GM21786 (cell line): ENCODE measurements around the gene CDK5R1.
"Not testable (repeated sequence)": the region's sequence is repeated elsewhere in the genome, so short reads cannot be mapped to it uniquely, and the experiment has no call there.

Experiments used
- ATAC-seq: cut with Tn5 transposase; IDR thresholded peaks from one replicate; pipeline ENCODE4 v1.9.1; 2021; ENCODE audit not compliant: unreplicated experiment

Gene CDK5R1

DNA sequence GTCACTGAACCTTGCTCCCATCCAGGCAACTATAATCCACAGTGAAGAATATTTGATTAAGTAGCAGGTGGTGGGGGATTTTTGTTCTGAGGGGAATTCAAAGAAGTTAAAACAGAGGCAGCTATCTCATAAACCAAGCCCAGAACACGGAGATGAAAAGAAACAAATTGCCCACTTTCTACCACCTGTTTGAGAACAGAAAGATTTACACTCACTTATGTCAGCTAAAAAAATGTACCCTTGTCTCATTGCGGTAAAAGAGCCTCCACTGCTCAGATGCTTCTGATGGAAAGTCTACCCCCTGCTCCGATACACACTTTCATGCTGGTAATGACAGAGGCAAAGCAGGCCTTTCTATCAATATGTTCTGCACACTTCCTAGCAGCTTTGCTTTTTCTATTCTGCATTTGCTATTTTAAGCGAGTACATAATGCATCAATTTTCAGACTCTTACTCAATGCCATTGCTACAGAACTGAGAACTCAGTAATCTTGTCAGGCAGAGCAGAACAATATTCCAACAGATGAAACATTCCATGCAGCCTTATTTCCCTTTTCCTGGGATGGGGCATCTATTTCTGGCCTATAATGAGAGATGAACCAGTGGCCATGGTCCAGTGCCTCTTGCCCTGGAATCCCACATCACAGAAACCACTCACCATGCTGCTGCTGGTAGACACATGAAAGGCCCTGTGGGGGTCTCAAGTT, 29.0 kb downstream of the CDK5R1 start:
- peak; percentile 31 for ATAC-seq

DNA sequence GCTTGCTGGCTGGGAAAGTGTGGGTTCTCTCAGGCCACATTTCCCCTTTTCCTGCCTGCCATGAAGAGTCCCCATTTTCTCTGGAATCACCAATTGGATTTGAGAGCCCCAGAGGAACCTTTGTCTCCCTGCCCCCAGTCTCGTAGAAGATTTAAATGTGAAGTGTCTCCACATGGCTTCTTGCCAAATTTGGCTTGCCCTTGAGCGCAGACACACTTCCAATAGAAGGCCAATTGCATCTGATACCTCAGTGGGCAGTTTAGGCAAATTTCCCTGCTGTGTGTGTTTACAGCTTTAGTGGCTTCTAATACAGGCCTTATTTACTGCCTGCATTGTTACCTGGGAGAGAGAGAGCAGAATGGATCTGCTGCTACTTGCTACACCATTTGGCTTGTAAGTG, 29.7 kb downstream of the CDK5R1 start:
- no peak for ATAC-seq

DNA sequence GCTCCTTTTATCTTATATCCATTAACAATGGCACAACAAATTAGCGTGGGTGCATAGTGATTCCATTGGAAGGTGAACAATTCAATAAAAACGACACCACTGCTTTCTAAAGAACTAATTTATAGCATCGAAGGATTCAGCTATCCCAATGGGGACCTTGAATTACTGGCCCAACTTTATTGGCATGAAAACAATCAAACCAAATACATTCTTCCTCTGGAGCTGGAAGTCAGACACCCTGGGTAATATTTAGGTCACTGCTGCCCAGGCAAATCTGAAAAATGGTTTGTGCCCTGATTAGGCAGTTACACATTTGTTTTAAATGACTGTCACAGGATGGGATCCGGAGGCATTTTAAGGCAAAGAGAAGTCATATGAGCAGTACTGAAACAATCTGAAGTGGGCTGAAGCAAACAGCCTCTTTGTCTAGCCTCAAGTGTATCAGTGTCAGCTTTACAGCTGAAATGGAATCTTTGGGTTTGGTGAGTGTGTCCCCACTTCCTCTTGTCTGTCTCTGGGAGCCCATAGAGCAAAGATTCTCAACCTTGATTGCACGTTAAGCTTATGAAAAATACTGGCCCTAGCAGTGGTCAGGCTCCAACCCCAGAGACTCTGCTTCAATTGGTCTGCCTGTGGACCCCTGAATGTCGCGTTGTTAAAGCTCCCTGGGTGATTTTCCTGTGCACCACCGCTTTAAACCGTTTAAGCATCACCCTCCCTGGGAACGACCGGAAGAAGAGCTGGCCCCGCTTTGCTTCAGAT, 30.3 kb downstream of the CDK5R1 start:
- no peak for ATAC-seq

DNA sequence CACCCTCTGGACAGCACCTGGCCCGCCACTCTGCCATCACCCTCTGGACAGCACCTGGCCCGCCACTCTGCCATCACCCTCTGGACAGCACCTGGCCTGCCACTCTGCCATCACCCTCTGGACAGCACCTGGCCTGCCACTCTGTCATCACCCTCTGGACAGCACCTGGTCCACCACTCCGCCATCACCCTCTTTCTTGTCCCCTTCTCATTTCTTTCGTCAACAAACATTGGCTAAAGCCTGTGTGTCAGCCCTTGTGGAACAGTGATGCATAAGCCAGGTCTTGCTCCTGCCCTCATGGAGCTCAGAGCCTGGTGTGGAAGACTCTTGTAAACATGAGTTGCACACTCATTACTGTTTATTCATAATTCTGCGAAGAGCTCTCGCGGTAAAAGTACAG, 31.2 kb downstream of the CDK5R1 start:
- no peak for ATAC-seq

DNA sequence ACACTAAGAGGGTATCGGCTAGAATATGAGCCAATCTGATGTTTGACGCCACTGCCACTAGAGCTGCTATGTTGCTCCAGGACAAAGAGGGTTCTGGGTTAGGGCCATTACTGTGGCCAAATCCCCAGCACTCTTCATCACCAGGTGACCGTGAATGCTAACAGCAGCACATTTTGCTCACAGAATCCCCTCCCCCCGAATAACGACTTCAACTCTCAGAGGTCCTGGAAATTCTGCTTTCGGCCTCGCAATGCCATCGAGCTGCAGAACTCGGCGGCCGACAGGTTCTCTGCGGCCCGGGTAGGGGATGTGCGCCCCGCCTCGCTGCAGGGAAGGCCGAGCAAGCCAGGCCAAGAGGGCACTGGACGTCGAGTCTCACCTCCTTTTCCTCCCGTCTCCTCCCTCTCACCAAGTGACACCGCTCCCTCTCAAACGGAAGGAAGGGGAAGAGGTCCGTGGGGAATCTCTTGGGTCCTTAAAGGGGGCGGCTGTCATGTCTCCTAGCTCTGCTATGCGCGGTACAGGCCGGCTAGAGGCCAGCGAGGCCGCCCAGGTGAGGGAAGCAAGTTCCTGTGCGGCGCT, 31.9 kb downstream of the CDK5R1 start:
- ATAC-seq = no peak

DNA sequence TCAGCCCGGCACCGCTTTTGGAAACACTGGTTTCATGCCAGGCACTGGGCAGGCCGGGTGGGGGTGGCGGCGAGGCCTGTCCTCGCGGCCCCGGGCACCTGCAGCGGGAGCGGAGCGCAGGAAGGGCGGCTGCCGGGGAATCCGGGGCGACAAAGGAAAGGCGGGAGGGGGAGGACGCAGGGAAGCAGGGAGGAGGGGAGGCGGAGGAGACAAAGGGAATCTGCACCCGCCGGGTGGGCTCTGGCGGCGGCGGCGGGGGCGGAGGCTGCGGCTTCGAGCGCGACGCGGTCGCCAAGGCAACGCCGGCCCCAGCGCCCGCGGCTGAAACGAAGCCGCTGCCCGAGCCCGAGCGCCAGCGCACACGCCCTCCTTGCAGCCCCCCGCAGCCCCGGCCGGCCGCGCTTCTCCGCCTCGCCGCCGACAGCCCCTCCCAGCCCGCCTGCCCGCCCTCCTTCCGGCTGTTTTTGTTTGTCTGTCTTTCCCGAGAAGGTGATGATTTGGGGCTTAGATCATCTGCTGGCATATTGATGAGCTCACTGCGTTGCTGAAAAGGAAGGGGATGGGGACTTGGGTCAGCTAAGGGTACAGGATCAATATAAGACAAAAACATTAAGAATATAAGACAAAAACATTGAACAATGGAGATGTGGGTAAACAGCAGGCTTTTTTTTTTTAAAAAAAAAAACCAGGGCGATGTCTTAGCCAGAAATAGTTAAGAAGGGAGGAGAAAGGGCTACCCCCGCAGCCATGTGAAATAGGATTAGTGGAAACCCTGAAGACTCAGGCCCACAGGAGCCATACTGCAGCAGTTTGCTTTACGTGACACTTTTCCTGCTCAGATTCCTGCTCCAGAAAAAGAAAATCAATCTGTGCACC, 32.7 kb downstream of the CDK5R1 start:
- ATAC-seq = no peak

DNA sequence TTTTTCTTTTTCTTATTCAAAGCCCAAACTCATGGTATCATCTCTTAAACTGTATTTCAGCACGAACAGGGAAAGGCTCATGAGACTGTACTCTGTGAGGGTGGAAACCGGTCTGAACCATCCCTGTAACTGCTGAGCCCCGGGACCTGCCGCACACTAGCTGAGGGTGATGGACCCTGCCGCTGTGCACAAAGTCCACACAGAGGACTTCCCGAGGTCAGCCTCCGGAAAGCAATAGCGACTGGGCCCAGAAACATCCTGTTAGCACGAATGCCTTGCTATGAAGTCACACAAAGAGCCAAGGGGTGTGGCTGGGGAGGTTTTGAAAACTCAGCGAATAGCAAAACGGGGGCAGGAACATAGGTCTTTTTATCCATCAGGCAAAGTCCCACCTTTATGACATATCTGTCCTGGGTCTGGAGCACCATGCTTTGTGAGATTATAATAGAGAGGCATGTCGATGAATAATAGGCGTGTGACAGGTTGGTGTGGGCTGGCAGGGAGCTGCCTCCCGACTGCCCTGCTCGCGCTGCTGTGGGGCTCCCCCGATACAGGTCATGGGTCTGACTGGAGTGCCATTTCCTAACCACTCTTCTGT, 33.4 kb downstream of the CDK5R1 start:
- ATAC-seq = no peak

DNA sequence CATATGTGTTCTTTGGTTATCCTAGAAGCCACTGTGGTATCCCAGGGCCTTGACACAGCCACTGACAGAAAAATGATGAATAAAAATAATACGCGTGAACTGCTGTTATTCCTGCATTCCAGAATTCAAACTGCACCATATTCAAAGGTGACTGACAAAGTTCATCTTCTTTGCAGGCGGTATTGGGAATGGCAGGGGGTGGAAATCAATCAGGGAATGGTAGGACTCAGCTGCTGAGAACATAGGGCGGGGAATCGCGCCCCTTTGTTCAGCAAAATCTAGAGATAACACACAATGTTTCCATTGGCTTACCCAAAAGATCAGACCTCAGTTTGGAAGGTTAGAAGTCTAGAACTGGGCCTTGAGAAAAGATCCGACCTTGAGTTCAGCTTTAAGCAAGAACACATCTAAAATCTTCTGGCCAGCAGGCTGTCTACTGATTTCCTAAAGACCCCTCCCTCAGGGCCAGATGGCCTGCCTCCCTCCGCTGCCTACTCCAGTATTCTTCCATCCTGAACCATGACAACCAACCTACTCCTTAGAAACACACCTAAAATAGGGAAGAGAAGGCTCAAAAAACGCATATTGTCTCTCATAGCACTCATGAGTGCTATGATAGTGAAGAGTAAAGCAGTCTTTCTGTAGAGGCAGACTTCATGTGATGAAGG, 34.1 kb downstream of the CDK5R1 start:
- ATAC-seq = no peak

DNA sequence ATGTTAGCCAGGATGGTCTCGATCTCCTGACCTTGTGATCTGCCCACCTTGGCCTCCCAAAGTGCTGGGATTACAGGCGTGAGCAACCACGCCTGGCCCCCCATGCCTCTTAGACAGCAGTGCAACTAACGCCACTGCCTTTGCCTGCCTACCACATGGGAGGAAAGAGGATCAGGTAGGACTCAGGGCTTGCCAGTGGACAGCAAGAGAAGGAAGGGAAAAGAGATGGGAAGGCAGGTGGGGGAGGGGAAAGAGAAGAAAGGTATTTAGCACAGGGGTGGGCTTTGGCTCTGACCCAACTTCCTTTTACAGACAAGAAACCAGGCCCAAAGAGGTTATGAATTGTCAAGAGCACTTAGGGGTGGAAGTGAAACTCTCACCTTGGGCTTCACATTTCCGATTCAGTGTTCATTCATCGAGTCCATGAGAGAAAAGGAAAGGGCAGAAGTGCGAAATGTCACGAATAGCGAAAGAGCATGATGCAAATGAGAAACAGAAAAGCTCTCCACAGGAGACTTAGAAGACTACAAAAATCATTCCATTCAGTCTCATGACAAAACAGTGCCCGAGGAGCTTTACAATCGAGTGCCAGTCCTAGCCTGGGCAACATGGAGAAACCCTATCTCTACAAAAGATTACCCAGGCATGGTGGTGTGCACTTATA, 36.4 kb downstream of the CDK5R1 start:
- ATAC-seq = peak; percentile 54

DNA sequence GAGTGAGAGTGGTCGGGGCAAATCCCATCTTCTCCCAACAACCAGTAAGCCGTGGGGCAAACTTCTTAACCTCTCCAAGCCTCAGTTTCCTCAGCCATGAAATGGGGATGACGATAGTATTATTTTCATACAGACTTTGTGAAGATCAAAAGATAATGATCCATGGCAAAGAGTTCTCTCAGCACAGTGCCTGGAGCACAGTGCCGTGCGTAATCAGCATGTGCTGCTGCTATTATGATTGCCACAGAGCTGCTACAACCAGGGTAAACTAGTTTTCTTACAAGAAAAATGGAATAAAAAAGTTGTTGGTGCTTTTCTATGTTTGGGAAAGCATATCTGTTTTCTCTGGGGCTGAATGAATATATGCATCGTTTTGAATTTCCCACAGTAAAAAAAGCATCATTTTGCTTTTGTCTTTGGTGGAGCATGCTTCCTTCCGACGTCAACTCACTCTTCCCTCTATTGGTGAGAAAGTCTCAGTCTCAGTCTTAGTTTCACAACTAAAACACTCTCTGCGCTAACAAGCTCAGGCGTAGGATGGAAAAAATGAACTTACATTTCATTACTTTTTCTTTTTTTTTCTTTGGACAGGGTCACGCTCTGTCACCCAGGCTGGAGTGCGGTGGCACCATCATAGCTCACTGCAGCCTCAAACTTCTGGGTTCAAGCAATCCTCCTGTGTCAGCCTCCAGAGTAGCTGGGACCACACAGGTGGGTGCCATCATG, 37.2 kb downstream of the CDK5R1 start:
- peak; percentile 33 for ATAC-seq

DNA sequence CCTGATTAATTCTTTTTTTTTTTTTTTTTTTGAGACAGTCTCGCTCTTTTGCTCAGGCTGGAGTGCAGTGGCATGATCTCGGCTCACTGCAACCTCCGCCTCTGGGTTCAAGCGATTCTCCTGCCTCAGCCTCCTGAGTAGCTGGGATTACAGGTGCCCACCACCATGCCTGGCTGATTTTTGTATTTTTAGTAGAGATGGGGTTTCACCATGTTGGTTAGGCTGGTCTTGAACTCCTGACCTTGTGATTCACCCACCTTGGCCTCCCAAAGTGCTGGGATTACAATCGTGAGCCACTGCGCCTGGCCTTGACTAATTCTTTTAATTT, 37.7 kb downstream of the CDK5R1 start:
- not testable (repeated sequence) for ATAC-seq

DNA sequence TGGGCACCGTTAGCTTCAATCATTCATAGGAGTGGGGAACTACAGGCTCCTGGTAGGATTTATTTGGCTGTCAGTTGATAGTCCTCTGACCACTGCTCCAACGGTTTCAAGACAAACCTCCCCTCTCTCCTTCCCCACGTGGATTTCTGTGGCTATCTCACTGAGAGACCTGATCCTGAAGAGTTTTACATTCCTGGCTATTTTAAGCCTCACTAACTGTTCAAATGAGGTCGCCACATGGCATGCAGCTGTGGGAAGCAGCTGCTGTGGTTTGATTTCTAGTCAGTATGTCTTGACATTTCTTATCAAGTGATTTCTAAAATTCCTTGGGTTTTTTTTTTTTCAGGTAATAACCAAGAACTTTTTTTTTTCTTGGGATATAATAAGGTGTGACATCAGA, 38.3 kb downstream of the CDK5R1 start:
- no peak for ATAC-seq

DNA sequence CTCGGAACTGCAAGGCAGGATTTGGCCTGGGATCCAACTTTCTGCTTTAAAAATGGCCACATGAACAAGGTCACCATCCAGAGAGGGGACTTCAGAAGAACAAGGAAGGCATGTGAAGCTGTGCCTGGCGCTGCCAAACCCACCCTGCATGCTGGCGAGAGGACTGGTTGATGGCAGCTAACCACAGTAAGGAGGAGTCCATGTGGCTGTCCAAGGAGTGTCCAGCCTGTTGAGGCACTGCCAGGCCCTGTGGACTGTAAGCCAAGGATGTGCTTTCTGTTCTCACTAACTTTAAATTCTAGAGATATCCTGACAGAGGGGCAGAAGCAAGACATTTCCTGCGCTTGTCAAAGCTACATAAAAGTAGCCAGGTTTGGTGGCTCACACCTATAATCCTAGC, 40.4 kb downstream of the CDK5R1 start:
- no peak for ATAC-seq

DNA sequence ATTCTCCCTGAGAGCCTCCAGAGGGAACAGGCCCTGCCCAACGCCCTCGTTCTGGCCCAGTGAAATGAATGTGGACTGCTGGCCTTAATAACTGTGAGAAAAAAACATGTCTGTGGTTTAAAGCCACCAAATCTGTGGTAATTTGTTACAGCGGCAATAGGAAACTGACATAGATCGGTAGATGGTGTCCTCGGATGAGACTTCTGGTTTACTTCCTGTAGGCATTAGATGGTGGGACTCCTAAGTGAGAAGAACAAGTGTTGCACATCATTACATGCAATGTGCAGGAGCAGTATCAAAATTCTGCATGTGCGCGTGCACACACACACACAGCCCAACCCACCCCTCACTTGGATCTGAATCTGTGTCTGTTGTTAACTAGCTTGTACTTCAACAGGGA, 42.0 kb downstream of the CDK5R1 start:
- ATAC-seq = no peak

DNA sequence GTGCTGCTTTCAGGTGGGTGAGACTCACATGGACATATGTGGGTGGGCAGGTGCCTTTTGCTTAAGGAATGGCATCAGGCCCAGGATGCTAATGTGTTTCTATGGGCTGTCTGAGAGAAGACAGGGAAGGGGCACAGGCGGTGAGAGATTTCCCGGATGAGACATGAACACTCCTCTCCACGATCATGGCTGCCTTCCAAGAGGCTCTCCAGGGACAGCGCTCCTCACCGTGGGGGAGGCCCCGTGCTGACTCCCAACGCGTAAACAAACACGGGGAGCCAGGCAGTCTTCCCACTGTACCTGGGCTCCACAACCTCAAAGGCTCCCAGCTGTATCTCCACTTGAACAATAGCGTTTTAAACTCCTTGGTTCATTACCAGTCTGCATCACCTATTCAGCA, 42.8 kb downstream of the CDK5R1 start:
- ATAC-seq = no peak

DNA sequence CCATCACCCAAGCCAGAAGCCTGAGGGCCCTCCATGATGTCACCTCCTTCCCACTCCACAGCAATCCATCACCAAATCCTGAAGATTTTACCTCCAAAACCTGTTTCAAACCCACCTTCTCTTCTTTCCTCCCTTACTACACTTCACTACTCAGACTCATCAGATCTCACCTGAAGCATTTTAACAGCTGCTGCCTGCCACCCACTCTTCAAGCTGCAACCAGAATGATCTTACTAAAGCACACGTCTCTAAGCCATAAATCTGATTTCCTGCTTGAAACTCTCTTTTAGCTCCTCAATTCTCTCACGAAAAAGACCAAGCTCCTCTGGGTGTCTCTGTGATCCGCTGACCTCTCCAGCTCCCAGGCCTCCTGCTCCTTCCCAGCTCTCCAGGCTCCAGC, 46.5 kb downstream of the CDK5R1 start:
- no peak for ATAC-seq

DNA sequence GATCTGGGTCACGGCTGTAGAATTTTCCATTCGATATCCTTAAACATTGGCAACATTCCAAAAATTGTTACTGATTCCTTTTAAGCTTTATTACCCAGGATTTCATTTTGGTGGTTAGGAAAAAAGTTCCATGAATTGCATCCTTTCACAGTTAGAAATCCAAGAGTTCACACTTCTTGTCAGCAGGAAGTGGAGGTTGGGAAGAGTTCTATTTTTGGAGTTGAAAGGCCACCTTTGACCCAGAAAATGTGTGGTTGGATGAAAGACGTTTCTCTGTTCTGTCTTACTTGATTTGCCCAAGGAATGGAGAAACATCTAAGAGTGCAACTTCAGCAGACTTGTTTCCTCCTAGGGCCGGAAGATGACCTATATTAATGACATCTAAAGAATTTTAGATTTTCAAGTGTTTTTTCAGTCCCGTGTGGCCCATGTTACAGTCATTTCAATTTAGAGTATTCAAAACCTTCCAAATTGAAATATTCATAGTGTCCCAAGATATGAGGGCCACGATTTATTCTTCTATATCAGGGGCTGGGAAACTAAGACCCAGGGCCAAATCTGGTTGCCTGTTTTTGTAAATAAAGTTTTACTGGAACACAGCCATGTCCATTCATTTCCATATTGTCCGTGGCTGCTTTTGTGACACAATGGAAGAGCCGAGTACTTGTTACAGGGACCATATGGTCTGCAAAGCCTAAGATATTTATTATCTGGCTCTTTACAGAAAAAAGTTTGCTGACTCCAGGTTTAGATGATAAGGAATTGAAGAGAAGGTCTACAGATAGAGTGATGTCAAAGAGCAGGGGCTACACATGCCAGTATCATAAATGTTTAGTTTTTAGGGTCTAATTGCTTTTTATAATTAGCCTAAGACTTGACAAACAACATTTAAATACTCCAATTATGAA, 50.2 kb downstream of the CDK5R1 start:
- ATAC-seq = no peak
